Measurements from ENCODE around the gene ANKRD11. TPM values are rescaled to one million over a fixed set of nuclear protein-coding genes. Genes with fewer than 3 reads are reported as not detected.

ANKRD11 gene
- total and polyA plus RNA-seq, 2 donors (not counting 3 experiments of a cell fraction or from before 2014, with no cell fraction given), result 55.8 to 191 TPM

GRCh38 chr16:89287777-89288576 is 202.4 kb downstream of the ANKRD11 start:
- no peak for FAIRE-seq
- H4K20me1 ChIP-seq (replicated peaks; ENCODE audit: control insufficient read depth, extremely low read depth, insufficient read depth, low read length), result no peaks in the 10 kb centered on the region
- dilution Hi-C loops (cut with MboI; ENCODE audit: extremely low pct_ligation_motif_present, low sequenced_read_pairs), result no loop called here
- H3K9me1 ChIP-seq (replicated peaks; ENCODE audit: control insufficient read depth, extremely low read depth, insufficient read depth, low read length), result no peaks in the 10 kb centered on the region
- no peak overlapping the region for H3K4me2 ChIP-seq (ENCODE audit: insufficient read depth, low read length)
- ChIA-PET POLR2A (no interaction called here), CTCF (interaction anchor here (0.9 to 1.2 kb wide), 3 partner anchors 13 to 70 kb away, joined by 3 to 4 read pairs (median 3); partner anchors contain the start of gene ZNF778)
- no peak overlapping the region for H3K4me3 ChIP-seq (replicated peaks in 1 of 3; ENCODE audit: insufficient read depth in 1 of 3, low read depth in 1 of 3, low read length in 3 of 3)
- H3K36me3 ChIP-seq (ENCODE audit: control insufficient read depth in 2 of 2, extremely low read depth in 1 of 2, insufficient read depth in 2 of 2, low read length in 2 of 2), result peaks cover 13 to 44% of the 10 kb centered on the region in 2 experiments
- TF ChIP-seq MYC (IDR thresholded peaks at IDR 0.05; ENCODE audit: low read depth, low read length), result no peak
- no peak for TF ChIP-seq CTCF (IDR thresholded peaks at IDR 0.05; ENCODE audit: extremely low read depth in 1 of 2, insufficient read depth in 1 of 2, low read depth in 1 of 2, low read length in 2 of 2)
- no peak for TF ChIP-seq POLR2AphosphoS5 (IDR thresholded peaks at IDR 0.05; ENCODE audit: insufficient read depth, low read depth, low read length)
- no peak for TF ChIP-seq EZH2 (IDR thresholded peaks at IDR 0.05; ENCODE audit: borderline replicate concordance, low read depth, low read length, severe bottlenecking)
- no peak for TF ChIP-seq POLR2A (IDR thresholded peaks at IDR 0.05; ENCODE audit: low read depth, low read length)
- TF ChIP-seq MAX (IDR thresholded peaks at IDR 0.05; ENCODE audit: insufficient read depth, insufficient read length), result no peak
- TF ChIP-seq JUN (IDR thresholded peaks at IDR 0.05; ENCODE audit: borderline replicate concordance, insufficient read depth, insufficient read length, low read depth), result no peak
- TF ChIP-seq GATA2 (IDR thresholded peaks at IDR 0.05; ENCODE audit: insufficient read depth, insufficient read length, low read depth, low read length), result no peak
- H3K27me3 ChIP-seq (ENCODE audit: control insufficient read depth in 2 of 2, insufficient read depth in 2 of 2, low read length in 2 of 2), result no peaks in the 10 kb centered on the region
- DNase-seq (ENCODE audit: low read depth, low spot score), result no peak
- no peaks in the 10 kb centered on the region for H3K4me1 ChIP-seq (ENCODE audit: control insufficient read depth, extremely low read depth, insufficient read depth, low read length)
- BruUV-seq (replicated peaks), result no TSS peak
- intact Hi-C loops (cut with micrococcal nuclease), result loop anchor here (5.0 kb wide), 1 partner anchor 346 kb away; no protein-coding TSS in a partner anchor
- no peak overlapping the region for H3K27ac ChIP-seq (ENCODE audit: insufficient read depth, low read depth, low read length)
- peaks cover 21% of the 10 kb centered on the region for H3K79me2 ChIP-seq (ENCODE audit: control insufficient read depth, insufficient read depth, low read length)
- no peak overlapping the region for H3K9ac ChIP-seq (replicated peaks; ENCODE audit: extremely low read depth, insufficient read depth, low read length)
- H3K9me3 ChIP-seq (replicated peaks; ENCODE audit: control insufficient read depth, insufficient read depth, low read length), result no peaks in the 10 kb centered on the region
- H2AFZ ChIP-seq (ENCODE audit: low read depth, low read length), result no peak overlapping the region
